GM19372 (cell line): Measurements from ENCODE around the gene PRODH2.
"Not testable (repeated sequence)": the region's sequence is repeated elsewhere in the genome, so short reads cannot be mapped to it uniquely, and the experiment has no call there.

ENCODE experiments used
- ATAC-seq: cut with Tn5 transposase; IDR thresholded peaks from one replicate; pipeline ENCODE4 v1.9.1; 2021; ENCODE audit warnings: mild to moderate bottlenecking, low read depth, moderate library complexity; ENCODE audit not compliant: unreplicated experiment

Gene PRODH2

DNA sequence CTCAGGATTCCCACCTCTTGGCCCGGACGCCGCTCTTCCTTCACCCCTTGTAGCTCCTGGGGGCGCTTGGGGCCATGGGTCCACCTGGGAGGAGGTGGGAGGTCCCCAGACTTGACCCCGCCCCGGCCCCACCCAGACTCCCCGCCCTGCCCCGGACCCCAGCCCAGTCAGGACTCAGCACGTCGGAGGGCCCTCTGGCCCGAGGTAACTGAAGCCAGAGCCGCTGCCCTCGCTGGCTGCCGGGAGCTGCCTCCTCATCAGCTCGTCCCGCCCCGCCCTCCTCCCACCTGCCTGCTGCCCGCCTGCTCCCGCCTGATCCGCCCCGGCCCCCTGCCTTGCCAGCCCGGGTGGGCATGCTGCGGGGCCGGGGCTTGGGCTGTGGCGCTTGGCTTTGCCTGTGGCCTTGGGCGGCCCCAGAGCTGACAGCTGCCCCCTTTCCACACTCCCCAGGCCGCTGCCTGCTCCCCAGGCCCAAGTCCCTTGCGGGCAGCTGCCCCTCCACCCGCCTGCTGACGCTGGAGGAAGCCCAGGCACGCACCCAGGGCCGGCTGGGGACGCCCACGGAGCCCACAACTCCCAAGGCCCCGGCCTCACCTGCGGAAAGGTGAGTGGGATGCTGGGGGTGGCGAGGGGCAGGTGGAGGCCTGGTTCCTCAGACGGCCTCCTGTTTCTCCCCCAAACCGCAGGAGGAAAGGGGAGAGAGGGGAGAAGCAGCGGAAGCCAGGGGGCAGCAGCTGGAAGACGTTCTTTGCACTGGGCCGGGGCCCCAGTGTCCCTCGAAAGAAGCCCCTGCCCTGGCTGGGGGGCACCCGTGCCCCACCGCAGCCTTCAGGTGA lies 27.9 kb downstream of the PRODH2 start:
- no peak for ATAC-seq

DNA sequence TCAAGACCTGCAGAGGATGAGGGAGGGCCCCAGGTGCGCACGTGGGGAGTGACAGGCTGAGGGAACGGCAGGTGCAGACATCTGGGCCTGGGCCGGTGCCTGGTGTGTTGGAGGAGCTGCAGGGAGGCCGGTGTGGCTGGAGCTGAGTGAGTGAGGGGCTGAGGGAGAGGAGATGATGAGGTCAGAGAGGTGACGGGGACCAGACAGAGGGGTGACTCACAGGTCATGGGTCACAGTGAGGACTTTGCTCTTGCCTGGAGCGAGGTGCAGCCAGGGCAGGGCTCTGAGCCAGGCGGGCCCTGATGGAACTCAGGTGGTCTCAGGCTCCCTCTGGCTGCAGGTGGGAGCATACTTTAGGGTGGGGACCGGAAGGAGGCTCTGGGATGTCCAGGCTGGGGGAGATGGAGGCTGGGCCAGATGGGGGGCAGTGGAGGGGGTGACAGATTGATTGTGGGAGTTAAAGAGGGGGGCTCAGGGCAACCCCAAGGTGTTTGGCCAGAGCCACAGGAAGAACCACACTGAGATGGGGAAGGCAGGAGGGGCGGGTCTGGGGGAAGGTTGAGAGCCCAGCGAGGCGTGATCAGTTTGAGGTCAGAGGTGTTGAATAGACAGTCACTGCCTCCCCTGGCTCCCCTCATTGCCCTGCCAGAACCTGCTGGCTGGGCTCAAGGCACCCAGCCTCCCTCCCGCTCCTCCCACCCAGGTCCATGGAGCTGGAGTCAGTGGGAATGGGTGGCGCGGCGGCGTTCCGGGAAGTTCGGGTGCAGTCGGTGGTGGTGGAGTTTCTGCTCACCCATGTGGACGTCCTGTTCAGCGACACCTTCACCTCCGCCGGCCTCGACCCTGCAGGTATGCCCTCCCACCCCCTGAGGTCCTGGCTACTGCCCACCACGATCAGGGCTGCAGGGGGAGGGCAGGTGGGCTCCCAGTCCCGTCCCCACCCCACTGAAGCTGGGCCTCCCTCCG lies 28.9 kb downstream of the PRODH2 start:
- no peak for ATAC-seq

DNA sequence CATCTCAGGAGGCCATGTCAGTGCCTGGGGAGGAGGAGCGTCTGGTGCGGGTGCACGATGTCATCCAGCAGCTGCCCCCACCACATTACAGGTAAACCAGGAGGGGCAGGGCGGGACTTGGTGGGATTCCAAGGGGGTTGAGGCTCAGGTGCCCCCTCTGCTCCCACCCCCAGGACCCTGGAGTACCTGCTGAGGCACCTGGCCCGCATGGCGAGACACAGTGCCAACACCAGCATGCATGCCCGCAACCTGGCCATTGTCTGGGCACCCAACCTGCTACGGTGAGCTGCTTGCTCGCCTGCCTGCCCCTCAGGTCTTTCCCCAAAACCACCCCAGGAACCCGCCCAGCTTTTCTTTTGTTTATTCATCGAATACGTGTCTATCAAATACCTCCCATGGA lies 30.1 kb downstream of the PRODH2 start:
- no peak for ATAC-seq

DNA sequence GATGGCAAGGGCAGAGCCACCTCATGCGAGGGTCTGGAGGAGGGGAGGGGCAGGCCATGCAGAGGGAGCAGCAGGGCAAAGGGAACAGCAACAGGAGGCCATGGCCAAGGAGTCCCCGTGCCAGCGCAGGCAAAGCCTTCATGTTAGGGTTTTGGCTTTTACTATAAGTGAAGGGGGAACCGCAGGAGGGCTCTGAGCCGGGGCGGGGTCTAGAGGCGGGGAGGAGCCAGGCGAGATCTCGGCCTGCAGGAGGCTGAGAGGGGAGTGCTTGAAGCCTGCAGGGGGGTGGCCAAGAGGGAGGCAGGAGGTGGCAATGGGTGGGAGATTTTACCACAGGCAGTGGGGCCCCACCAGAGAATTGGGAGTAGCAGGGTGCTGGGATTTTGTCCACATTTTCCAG lies 31.0 kb downstream of the PRODH2 start:
- no peak for ATAC-seq

DNA sequence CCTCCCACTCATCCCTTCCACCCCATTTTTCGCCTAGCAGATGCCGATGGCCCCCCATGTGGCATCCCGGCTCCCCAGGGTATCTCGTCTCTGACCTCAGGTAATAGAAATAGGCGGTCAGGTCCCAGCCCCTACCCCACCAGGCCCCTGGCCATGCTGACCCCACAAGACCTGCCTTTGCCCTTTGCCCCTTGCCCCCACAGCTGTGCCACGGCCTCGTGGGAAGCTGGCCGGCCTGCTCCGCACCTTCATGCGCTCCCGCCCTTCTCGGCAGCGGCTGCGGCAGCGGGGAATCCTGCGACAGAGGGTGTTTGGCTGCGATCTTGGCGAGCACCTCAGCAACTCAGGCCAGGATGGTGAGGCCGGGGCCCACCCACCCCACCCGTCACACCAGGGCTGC lies 31.9 kb downstream of the PRODH2 start:
- ATAC-seq: no peak

DNA sequence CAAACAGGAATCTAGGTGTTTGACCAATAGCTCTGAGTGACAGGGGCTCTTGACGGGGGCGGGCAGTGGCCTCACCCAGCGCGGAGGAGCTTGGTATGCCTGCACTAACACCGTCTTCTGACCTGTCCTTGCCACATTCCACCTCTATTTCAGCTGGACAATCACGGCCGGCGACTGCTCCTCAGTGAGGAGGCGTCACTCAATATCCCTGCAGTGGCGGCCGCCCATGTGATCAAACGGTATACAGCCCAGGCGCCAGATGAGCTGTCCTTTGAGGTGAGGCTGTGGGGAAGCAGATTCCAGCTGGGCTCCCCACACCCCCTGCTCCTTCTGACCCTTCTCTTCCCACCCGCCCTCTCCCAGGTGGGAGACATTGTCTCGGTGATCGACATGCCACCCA lies 32.6 kb downstream of the PRODH2 start:
- ATAC-seq: no peak

DNA sequence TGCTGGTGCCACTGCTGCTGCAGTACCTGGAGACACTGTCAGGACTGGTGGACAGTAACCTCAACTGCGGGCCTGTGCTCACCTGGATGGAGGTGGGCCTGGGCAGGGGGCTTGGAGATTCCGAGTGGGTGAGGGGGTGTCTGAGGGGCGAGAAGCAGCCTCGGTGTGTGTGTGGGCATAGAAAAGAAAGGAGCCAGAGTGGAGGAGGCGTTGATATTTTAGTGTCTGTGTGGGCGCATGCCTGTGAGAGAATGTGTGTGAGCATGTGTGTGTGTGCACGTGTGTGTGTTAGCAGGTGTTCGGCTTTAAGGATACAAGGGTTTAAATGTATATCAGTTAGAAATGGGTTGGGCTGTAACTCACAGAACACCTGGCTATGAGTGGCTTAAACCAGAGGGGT lies 33.6 kb downstream of the PRODH2 start:
- no peak for ATAC-seq

DNA sequence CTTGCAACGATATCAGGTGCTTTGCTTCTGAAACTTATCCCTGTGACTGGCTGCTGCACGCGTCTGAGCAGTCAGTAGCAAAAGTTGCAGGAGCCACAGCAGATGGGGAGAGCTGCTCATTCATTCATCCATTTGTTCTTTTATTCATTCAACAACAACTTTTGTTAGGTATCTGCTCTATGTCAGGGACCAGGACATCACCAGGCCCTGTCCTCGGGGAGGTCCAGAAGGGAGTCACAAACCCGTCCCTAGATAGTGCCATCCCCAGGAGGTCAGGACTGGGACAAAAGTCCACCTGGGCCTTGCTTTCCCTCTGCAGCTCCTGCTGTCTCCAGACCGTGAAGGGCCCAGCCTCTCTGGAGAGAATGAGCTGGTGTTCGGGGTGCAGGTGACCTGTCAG lies 34.7 kb downstream of the PRODH2 start:
- ATAC-seq: no peak

DNA sequence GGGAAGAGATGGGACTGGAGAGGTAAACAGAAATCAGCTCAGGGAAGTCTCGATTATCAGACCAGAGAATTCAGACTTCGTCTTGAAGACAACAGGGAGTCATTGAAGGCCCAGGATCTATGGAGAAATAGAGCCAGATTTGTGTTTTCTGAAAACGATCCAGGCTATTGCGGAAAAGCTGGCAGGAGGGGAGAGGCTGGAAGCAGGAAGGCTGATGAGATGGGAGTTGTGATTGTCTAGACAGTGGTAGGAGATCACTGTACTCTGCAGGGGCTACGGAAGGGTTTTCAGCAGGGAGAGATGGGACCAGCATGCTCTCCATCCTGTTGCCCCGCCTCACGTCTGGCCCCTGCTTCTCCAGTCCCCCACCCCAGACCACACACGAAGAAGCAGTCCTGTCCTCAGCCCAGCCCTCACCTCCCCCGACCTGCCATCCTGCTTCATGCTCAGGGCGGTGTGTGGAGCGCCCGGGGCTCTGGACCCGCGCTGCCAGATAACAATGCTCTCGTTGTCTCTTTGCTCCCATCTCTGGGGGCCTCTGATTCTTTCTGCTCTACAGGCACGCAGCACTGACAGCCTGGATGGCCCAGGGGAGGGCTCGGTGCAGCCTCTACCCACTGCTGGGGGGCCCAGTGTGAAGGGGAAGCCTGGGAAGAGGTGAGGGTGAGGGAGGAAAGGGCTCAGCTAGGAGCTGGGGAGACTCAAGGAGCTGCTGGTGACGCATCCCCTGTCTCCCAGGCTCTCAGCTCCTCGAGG lies 35.4 kb downstream of the PRODH2 start:
- ATAC-seq: no peak

DNA sequence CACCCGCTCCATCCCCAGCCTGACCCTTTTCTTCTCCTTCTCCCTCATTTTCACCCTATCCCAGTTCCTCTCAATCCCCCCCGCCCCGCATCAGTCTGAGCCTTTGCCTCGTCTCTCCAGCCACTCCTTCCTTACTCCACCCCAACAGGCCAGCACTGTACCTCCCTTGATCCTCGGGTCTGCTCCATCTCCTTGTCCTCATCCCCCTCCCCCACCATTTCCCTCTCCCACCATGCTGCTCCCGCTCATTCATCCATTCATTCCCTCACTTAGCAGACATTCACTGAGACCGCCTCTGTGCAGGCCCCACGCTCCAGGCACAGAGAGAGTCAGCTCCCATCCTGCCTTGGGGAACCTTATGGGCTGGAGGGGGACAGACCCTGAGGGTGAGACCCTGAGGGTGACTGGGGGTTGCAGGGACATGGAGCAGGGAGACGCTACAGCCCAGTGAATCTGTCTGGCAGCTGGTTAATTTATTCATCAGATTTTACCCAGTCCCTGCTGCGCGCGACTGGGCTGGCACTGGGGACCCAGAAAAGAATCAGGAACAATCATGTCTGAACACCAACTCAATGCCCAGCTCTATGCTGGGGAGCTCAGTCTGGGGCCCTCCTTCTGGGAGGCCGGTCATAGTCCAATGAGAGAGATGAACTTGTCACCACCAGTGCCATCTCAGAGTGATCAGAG lies 36.4 kb downstream of the PRODH2 start:
- ATAC-seq: no peak

DNA sequence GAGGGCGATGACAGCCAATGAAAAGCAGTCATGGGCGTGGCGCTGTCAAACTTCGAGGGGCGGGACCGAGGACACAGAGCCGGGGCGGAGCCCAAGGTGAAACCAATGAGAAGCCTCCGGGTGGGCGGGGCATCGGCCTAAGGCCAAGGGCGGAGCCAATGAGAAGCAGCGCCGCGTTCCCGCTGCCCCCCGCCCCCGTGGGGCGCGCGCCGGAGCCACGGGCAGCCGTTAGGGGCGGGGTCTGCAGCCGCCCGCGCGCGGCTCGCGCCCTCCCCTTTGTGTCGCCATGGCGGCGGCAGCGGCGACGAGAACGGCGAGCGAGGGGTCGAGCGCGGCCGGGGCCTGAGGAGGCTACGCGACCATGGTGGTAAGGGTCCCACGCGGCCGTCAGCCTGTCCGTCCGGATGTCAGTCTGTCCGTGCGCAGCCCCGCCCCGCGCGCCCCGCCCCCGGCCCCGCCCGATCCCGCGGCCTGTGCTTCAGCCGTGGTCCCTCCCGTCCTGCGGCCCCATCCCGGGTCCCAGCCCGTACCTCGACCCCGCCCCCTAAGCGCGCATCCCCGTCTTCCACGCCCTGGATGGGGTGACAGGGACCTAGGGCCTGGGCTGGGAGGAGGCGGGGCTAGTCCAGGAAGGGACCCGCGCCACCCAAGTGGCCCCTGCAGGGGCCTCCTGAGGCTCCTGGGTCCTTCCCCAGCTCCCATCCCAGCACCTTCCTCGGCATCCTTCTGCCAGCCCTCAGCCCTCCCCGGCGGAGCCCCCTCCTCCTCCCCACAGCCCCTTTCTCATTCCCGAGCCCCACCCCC lies 37.1 kb downstream of the PRODH2 start, which contains the start of gene ARHGAP33:
Gene ARHGAP33, plus strand, starts transcription at position 267 of the 804 bp plus-strand sequence. Its CDS starts 95 bp downstream, at position 362.
- peak; percentile 96 for ATAC-seq

DNA sequence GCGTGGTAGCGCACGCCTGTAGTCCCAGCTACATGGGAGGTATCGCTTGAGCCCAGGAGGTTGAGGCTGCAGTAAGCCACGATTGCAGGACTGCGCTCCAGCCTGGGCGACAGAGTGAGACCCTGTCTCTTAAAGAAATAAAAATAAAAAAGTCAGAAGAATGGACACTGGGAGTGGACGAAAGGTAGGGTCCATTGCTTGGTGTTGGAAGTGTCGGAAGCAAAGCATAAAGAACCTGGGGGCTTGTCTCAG lies 37.7 kb downstream of the PRODH2 start:
- no peak for ATAC-seq

DNA sequence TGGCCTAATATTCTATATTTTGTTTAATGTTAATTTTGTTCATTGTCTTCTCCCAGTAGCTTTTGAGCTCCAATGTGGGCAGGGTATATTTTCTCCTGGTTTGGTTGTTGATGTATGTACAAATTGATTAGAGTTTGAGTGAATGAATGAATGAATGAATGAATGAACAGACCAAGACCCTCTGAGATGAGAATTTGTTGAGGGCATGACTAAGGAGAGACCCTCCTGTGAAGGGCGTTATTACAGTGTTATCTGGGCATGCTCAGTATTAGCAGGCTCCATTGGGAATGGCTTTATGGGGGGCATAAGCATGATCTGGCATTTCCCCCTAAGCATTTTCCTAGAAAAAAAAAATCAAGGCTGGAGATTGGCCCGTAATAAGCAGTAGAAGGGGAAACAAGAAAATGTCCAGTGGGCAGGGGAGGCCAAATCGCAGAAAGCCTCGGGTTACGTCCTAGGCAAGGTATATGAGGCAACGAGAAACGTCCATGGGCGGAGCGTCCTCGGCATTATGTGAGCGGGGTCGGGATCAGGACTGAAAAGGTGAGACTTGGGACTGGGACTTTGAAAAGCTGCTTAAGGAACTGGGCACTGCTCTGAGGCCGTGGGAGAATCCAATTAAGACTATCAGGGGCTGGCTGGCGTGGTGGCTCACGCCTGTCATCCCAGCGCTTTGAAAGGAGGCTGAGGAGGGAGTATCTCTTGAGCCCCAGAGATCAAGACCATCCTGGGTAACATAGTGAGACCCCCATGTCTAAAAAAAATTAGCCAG lies 38.2 kb downstream of the PRODH2 start:
- ATAC-seq: no peak

DNA sequence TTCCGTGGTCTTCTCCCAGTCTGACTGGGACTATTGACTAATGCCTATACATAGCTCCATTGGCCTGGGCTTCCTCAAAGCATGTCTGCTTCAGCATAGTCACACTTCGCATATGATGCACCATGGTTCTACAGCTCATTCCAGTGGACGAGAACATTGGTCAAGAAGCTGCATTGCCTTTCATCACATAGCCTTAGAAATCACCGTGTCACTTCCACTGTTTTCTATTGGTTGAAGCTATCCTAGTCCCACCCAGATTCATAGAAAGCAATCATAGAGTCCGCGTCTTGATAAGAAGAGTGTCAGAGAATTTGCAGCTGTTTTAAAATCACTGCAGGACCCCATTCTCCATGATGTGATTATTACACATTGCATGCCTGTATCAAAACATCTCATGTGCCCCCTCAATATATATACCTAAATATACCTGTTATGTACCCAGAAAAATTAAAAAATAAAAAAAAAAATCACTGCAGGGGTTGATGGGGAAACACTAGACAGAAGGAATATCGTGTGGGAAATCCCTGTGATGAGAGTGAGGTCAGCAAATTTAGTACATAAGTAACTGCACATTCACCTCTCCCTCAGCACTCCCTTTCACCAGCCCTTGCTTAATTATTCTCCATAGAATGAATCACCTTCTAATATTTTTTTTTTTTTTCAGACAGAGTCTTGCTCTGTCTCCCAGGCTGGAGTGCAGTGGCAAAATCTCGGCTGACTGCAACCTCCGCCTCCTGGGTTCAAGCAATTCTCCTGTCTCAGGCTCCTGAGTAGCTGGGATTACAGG lies 39.4 kb downstream of the PRODH2 start:
- no peak for ATAC-seq

DNA sequence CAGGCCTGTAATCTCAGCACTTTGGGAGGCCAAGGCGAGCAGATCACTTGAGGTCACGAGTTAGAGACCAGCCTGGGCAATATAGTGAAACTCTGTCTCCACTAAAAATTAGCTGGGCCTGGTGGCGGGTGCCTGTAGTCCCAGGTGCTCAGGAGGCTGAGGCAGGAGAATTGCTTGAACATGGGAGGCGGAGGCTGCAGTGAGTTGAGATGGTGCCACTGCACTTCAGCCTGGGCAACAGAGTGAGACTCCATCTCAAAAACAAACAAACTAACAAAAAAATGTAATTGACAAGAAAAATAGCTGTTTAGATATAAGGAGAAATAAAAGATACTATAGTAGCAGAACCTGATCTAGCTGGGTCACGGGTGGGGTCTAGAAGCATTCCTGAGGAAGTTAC lies 40.3 kb downstream of the PRODH2 start:
- ATAC-seq: not testable (repeated sequence)

DNA sequence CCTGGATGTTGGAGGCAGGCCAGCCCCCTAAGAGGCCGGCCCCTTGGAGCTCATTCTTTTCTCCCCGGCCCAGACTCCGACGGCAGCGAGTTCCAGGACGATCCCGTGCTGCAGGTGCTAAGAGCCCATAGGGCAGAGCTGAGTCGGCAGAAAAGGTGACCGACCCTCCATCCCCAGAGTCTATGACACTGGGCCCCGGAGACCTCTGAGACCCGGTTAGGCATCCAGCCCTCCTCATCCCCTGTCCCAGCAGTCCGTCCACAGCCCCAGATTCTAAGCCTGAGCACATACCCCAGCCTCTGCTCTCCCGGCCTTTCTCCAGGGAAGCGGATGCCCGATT lies 44.6 kb downstream of the PRODH2 start:
- ATAC-seq: no peak

DNA sequence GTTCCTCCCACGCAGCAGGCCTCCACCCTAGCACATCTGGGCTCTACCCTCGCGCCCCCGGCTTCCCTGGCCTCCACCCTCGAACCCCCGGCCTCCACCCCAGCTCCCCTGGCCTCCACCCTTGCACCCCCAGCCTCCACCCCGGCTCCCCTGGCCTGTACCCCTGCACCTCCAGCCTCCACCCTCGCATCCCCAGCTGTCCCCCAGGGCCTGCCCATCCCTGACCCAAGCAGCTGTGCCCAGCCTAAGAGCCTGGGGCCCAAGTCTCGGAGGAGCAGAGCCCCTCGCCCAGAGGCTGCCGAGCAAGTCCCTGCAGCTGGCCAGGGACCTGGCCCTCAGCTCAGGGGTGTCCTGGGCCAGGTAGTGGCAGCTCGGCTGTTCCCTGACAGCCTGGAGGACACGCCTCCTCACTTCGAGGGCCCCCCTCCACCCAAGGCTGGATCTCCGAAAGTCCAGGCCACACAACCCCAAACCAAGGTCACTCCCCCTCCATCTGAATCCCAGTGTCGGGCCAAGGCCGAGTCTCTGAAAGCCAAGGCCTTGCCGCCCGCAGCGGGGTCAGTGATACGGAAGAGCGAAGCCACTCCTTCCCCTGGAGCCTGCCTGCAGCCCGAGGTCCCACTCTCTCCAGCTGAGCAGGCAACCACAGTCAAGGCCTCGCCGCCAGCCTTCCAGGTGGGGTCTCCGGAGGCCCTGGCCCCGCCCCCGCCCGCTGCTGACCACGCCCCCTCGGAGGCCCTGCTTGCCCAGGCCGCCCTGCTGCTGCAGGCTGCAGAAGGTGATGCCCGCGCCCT lies 45.2 kb downstream of the PRODH2 start:
- ATAC-seq: no peak
